Fibroblast of lung (primary cell): ENCODE data around the gene KCNK4.

Experiments used
- CTCF ChIP-seq, 2 donors: IDR thresholded peaks in 1 of 2; conservative IDR thresholded peaks in 1 of 2; 1 replicate in 1 of 2; 2 replicates in 1 of 2; pipeline ENCODE4 v1.5.1; 2011 to 2012; ENCODE audit warnings: low read length in 2 of 2, control low read depth in 1 of 2, inconsistent platforms in 1 of 2, low read depth in 1 of 2, mild to moderate bottlenecking in 1 of 2
- EZH2 ChIP-seq: IDR thresholded peaks from 2 replicates; pipeline ENCODE4 v1.5.1; 2012; ENCODE audit warnings: low read length, control low read depth, mild to moderate bottlenecking; ENCODE audit errors: missing control alignments

GRCh38 chr11:64256300-64256699 is 34.8 kb upstream of the KCNK4 start:
- TF ChIP-seq CTCF (conservative IDR thresholded peaks at IDR 0.05 in 1 of 2, IDR thresholded peaks at IDR 0.05 in 1 of 2; ENCODE audit: low read depth in 1 of 2, low read length in 2 of 2) (no peak), EZH2 (no peak)
